GM18511 (cell line): ENCODE results near the gene APOE.
A peak's percentile ranks its signal among the peaks of the same experiment; 100 is the strongest.

Experiments used
- ATAC-seq: cut with Tn5 transposase; IDR thresholded peaks from one replicate; pipeline ENCODE4 v1.9.1; 2021; ENCODE audit warnings: mild to moderate bottlenecking, moderate library complexity; ENCODE audit not compliant: unreplicated experiment

APOE gene

GRCh38 chr19:44948763-44949374 lies 43.3 kb downstream of the APOE start:
- ATAC-seq = no peak

- no peak for ATAC-seq
Measured at GRCh38 chr19:44949550-44949949, 44.0 kb downstream of the APOE start.

GRCh38 chr19:44951179-44952159 lies 45.9 kb downstream of the APOE start:
- no peak for ATAC-seq

- no peak for ATAC-seq
Measured at GRCh38 chr19:44954278-44954648, 48.7 kb downstream of the APOE start.

GRCh38 chr19:44954649-44955504 lies 49.3 kb downstream of the APOE start, which contains the start of gene CLPTM1:
Gene CLPTM1 (plus strand): TSS chr19:44955380. CDS start chr19:44955396, 16 bp downstream.
- ATAC-seq = peak; percentile 92

GRCh38 chr19:44955505-44956439 lies 50.2 kb downstream of the APOE start:
- ATAC-seq = peak; percentile 24

- ATAC-seq = no peak
Measured at GRCh38 chr19:44957526-44957925, 51.9 kb downstream of the APOE start.

GRCh38 chr19:44958090-44958489 lies 52.5 kb downstream of the APOE start:
- no peak for ATAC-seq
